Measurements from ENCODE around the gene POLD1. TPM values are rescaled to one million over a fixed set of nuclear protein-coding genes. Genes with fewer than 3 reads are reported as not detected.

The POLD1 gene
- total and polyA plus RNA-seq, 8 donors = 26.0 to 58.3 (median 35.7) TPM

DNA sequence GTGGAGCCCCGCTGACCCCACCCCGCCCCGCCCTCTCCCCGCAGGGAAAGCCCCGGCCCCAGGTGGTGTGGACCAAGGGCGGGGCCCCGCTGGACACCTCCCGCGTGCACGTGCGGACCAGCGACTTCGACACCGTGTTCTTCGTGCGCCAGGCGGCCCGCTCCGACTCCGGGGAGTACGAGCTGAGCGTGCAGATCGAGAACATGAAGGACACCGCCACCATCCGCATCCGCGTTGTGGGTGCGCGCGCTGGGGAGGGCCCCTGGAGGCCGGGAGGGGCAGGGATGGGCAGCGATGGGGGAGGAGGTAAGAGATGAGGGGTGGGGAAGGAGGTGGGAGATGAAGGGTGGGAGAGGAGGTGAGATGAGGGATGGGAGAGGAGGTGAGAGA is 74.9 kb downstream of the POLD1 start:
- Histone ChIP-seq H3K4me1 (no peaks in the 10 kb centered on the region), H3K36me3 (no peaks in the 10 kb centered on the region), H3K27ac (no peak overlapping the region), H3K27me3 (peaks cover 19 to 56% of the 10 kb centered on the region in 2 donors), H3K9me3 (no peaks in the 10 kb centered on the region), H3K4me3 (no peak overlapping the region)
- intact Hi-C loops (cut with DNase I) = no loop called here
- ATAC-seq (no peak), DNase-seq (no peak)
- TF ChIP-seq, protein P1, sequence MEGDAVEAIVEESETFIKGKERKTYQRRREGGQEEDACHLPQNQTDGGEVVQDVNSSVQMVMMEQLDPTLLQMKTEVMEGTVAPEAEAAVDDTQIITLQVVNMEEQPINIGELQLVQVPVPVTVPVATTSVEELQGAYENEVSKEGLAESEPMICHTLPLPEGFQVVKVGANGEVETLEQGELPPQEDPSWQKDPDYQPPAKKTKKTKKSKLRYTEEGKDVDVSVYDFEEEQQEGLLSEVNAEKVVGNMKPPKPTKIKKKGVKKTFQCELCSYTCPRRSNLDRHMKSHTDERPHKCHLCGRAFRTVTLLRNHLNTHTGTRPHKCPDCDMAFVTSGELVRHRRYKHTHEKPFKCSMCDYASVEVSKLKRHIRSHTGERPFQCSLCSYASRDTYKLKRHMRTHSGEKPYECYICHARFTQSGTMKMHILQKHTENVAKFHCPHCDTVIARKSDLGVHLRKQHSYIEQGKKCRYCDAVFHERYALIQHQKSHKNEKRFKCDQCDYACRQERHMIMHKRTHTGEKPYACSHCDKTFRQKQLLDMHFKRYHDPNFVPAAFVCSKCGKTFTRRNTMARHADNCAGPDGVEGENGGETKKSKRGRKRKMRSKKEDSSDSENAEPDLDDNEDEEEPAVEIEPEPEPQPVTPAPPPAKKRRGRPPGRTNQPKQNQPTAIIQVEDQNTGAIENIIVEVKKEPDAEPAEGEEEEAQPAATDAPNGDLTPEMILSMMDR (IDR thresholded peaks at IDR 0.05) = no peak

- no peak for ATAC-seq
- H3K27me3 ChIP-seq = peaks cover 19 to 56% of the 10 kb centered on the region in 2 donors
- TF ChIP-seq, protein P1 (IDR thresholded peaks at IDR 0.05) = no peak
- H3K27ac ChIP-seq = no peak overlapping the region
- no peak overlapping the region for H3K4me3 ChIP-seq
- H3K36me3 ChIP-seq = no peaks in the 10 kb centered on the region
- H3K4me1 ChIP-seq = no peaks in the 10 kb centered on the region
- intact Hi-C loops (cut with DNase I) = loop anchor here in 1 of 2 donors (5.0 kb wide), 1 partner anchor 92 kb away; the partner anchor contains the start of gene NAPSA
- DNase-seq = peak in 1 of 4 donors; percentile 10
- no peaks in the 10 kb centered on the region for H3K9me3 ChIP-seq
These were observed 75.5 kb downstream of the POLD1 start for GRCh38 chr19:50459638-50460037.

- Histone ChIP-seq H3K9me3 (no peaks in the 10 kb centered on the region), H3K27me3 (peaks cover 19 to 60% of the 10 kb centered on the region in 2 donors), H3K27ac (no peak overlapping the region), H3K4me1 (no peaks in the 10 kb centered on the region), H3K36me3 (no peaks in the 10 kb centered on the region), H3K4me3 (no peak overlapping the region)
- DNase-seq (peak in 1 of 4 donors; percentile 22), ATAC-seq (peak; percentile 36)
- TF ChIP-seq, protein P1 (IDR thresholded peaks at IDR 0.05) = no peak
- intact Hi-C loops (cut with DNase I) = loop anchor here in 1 of 2 donors (5.0 kb wide), 1 partner anchor 93 kb away; the partner anchor contains the start of gene NAPSA
These were observed 76.1 kb downstream of the POLD1 start for GRCh38 chr19:50460161-50460765.

- Histone ChIP-seq H3K36me3 (no peaks in the 10 kb centered on the region), H3K9me3 (no peaks in the 10 kb centered on the region), H3K4me3 (no peak overlapping the region), H3K27ac (no peak overlapping the region), H3K4me1 (no peaks in the 10 kb centered on the region), H3K27me3 (peaks cover 19 to 61% of the 10 kb centered on the region in 2 donors)
- TF ChIP-seq, protein P1 (IDR thresholded peaks at IDR 0.05) = peak; percentile 73 to 80
- peak; percentile 94 for ATAC-seq
- intact Hi-C loops (cut with DNase I) = loop anchor here in 1 of 2 donors (5.0 kb wide), 1 partner anchor 94 kb away; the partner anchor contains the start of gene NAPSA
- DNase-seq = peak in 3 of 4 donors; percentile 51 to 75 (median 67)
These were observed 77.1 kb downstream of the POLD1 start for GRCh38 chr19:50461066-50461875.

DNA sequence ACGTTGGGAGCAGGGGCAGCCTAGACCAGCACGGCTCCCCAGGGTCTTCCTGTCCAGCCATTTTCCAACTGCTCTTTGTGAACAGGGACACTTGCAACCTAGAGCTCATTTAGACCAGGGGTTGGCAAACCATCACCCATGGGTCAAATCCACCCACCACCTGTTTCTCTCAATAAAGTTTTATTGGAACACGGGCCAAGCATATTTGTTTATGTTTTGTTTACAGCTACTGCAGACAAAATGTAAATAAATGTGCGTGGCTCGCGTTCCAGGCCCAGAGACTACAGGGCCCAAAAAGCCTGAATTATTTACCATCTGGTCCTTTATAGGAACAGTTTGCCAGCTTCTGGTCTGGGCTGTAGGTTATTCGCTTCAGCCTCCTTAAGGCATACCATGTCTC is 78.8 kb downstream of the POLD1 start:
- intact Hi-C loops (cut with DNase I) = loop anchor here in 1 of 2 donors (5.0 kb wide), 1 partner anchor 96 kb away; the partner anchor contains the start of gene NAPSA
- Histone ChIP-seq H3K4me1 (no peaks in the 10 kb centered on the region), H3K36me3 (no peaks in the 10 kb centered on the region), H3K4me3 (no peak overlapping the region), H3K9me3 (no peaks in the 10 kb centered on the region), H3K27ac (no peak overlapping the region), H3K27me3 (peaks cover 10 to 45% of the 10 kb centered on the region in 2 donors)
- DNase-seq = no peak
- TF ChIP-seq, protein P1 (IDR thresholded peaks at IDR 0.05) = no peak
- no peak for ATAC-seq

Data from left lung (tissue), 10 donors.